Measurements from ENCODE around the gene E2F8.

- TF ChIP-seq CTCF (IDR thresholded peaks at IDR 0.05) (no peak), EZH2 (IDR thresholded peaks at IDR 0.05; ENCODE audit: borderline replicate concordance, insufficient read depth, low read depth, low read length, poor library complexity, severe bottlenecking) (no peak)
Measured at GRCh38 chr11:19187833-19188258, 52.9 kb downstream of the E2F8 start.

Measured in B cell (primary cell).